HUES48 (cell line): Measurements from ENCODE around the gene SFT2D1.
"Not testable (repeated sequence)": the region's sequence is repeated elsewhere in the genome, so short reads cannot be mapped to it uniquely, and the experiment has no call there.

Experiments
- H3K27ac ChIP-seq: one replicate; pipeline ENCODE4 v1.7.0; 2013; ENCODE audit warnings: low read depth, low read length, inconsistent platforms
- H3K27me3 ChIP-seq: 2 replicates; pipeline ENCODE4 v1.6.1; 2013; ENCODE audit warnings: mild to moderate bottlenecking, low read length; ENCODE audit not compliant: control insufficient read depth, insufficient read depth
- H3K36me3 ChIP-seq: 2 replicates; pipeline ENCODE4 v1.6.1; 2013; ENCODE audit warnings: low read length; ENCODE audit not compliant: control insufficient read depth, insufficient read depth
- H3K4me1 ChIP-seq: 2 replicates; pipeline ENCODE4 v1.6.1; 2013; ENCODE audit warnings: mild to moderate bottlenecking, low read length; ENCODE audit not compliant: control insufficient read depth, insufficient read depth
- H3K4me3 ChIP-seq: 2 replicates; pipeline ENCODE4 v1.5.1; 2013; ENCODE audit warnings: mild to moderate bottlenecking, low read depth, low read length
- H3K9ac ChIP-seq: 2 replicates; pipeline ENCODE4 v1.6.1; 2013; ENCODE audit warnings: mild to moderate bottlenecking, low read depth, low read length, moderate library complexity
- H3K9me3 ChIP-seq: 2 replicates; pipeline ENCODE4 v1.6.1; 2013; ENCODE audit warnings: low read length; ENCODE audit not compliant: control insufficient read depth, insufficient read depth

Gene SFT2D1

GRCh38 chr6:166364456-166364855 is 22.1 kb upstream of the SFT2D1 start:
- Histone ChIP-seq H3K9me3 (no peaks in the 10 kb centered on the region), H3K4me1 (peaks cover 44% of the 10 kb centered on the region), H3K27ac (peak overlapping the region; percentile 95), H3K4me3 (0 out of 2 replicates have a peak overlapping the region, but pooled peaks have one; percentile 43), H3K27me3 (no peaks in the 10 kb centered on the region), H3K9ac (peak overlapping the region; percentile 33; the same call in 1 of the 2 replicates), H3K36me3 (0 out of 2 replicates have a peak, but pooled peaks cover 5% of the 10 kb centered on the region)

GRCh38 chr6:166362427-166362826 is 20.1 kb upstream of the SFT2D1 start:
- H3K36me3 ChIP-seq, H3K9me3 ChIP-seq, H3K9ac ChIP-seq, H3K4me3 ChIP-seq, H3K27ac ChIP-seq, H3K27me3 ChIP-seq: not testable (repeated sequence)
- peaks cover 40% of the 10 kb centered on the region for H3K4me1 ChIP-seq

GRCh38 chr6:166361077-166361429 is 18.7 kb upstream of the SFT2D1 start:
- Histone ChIP-seq H3K4me3 (no peak overlapping the region), H3K36me3 (0 out of 2 replicates have a peak, but pooled peaks cover 5% of the 10 kb centered on the region), H3K9ac (no peak overlapping the region), H3K27ac (no peak overlapping the region), H3K4me1 (peaks cover 26% of the 10 kb centered on the region), H3K27me3 (no peaks in the 10 kb centered on the region), H3K9me3 (no peaks in the 10 kb centered on the region)

GRCh38 chr6:166360243-166361076 is 18.1 kb upstream of the SFT2D1 start:
- Histone ChIP-seq H3K36me3 (0 out of 2 replicates have a peak, but pooled peaks cover 5% of the 10 kb centered on the region), H3K9ac (no peak overlapping the region), H3K4me3 (no peak overlapping the region), H3K27me3 (no peaks in the 10 kb centered on the region), H3K27ac (peak overlapping the region; percentile 14), H3K4me1 (peaks cover 23% of the 10 kb centered on the region), H3K9me3 (no peaks in the 10 kb centered on the region)

- H3K27me3 ChIP-seq, result no peaks in the 10 kb centered on the region; the same call in 1 of the 2 replicates
- no peak overlapping the region for H3K4me3 ChIP-seq
- H3K4me1 ChIP-seq, result peaks cover 17% of the 10 kb centered on the region
- no peak overlapping the region for H3K27ac ChIP-seq
- no peaks in the 10 kb centered on the region for H3K9me3 ChIP-seq
- H3K9ac ChIP-seq, result no peak overlapping the region
- no peaks in the 10 kb centered on the region for H3K36me3 ChIP-seq
Measured at GRCh38 chr6:166355552-166355951, 13.2 kb upstream of the SFT2D1 start.

- no peaks in the 10 kb centered on the region; the same call in 1 of the 2 replicates for H3K27me3 ChIP-seq
- no peak overlapping the region for H3K9ac ChIP-seq
- no peak overlapping the region for H3K4me3 ChIP-seq
- H3K9me3 ChIP-seq, result no peaks in the 10 kb centered on the region
- H3K36me3 ChIP-seq, result no peaks in the 10 kb centered on the region
- H3K4me1 ChIP-seq, result peaks cover 12% of the 10 kb centered on the region; the same call in 1 of the 2 replicates
- no peak overlapping the region for H3K27ac ChIP-seq
Measured at GRCh38 chr6:166354965-166355364, 12.6 kb upstream of the SFT2D1 start.

GRCh38 chr6:166354143-166354542 is 11.8 kb upstream of the SFT2D1 start:
- peaks cover 12% of the 10 kb centered on the region; the same call in 1 of the 2 replicates for H3K4me1 ChIP-seq
- no peak overlapping the region for H3K4me3 ChIP-seq
- no peak overlapping the region for H3K9ac ChIP-seq
- no peak overlapping the region for H3K27ac ChIP-seq
- no peaks in the 10 kb centered on the region for H3K9me3 ChIP-seq
- H3K36me3 ChIP-seq, result no peaks in the 10 kb centered on the region
- H3K27me3 ChIP-seq, result no peaks in the 10 kb centered on the region; the same call in 1 of the 2 replicates

GRCh38 chr6:166353507-166353906 is 11.2 kb upstream of the SFT2D1 start:
- Histone ChIP-seq H3K27ac (no peak overlapping the region), H3K9me3 (no peaks in the 10 kb centered on the region; the same call in 1 of the 2 replicates), H3K4me3 (no peak overlapping the region), H3K9ac (no peak overlapping the region), H3K27me3 (no peaks in the 10 kb centered on the region; the same call in 1 of the 2 replicates), H3K4me1 (peaks cover 12% of the 10 kb centered on the region; the same call in 1 of the 2 replicates), H3K36me3 (no peaks in the 10 kb centered on the region)

- no peak overlapping the region for H3K4me3 ChIP-seq
- no peak overlapping the region for H3K9ac ChIP-seq
- no peaks in the 10 kb centered on the region; the same call in 1 of the 2 replicates for H3K27me3 ChIP-seq
- H3K27ac ChIP-seq, result no peak overlapping the region
- peaks cover 12% of the 10 kb centered on the region; the same call in 1 of the 2 replicates for H3K4me1 ChIP-seq
- no peaks in the 10 kb centered on the region; the same call in 1 of the 2 replicates for H3K9me3 ChIP-seq
- H3K36me3 ChIP-seq, result no peaks in the 10 kb centered on the region
Measured at GRCh38 chr6:166352923-166353322, 10.6 kb upstream of the SFT2D1 start.

- H3K4me3 ChIP-seq, result no peak overlapping the region
- H3K27ac ChIP-seq, result no peak overlapping the region
- no peak overlapping the region for H3K9ac ChIP-seq
- no peaks in the 10 kb centered on the region; the same call in 1 of the 2 replicates for H3K9me3 ChIP-seq
- H3K27me3 ChIP-seq, result no peaks in the 10 kb centered on the region; the same call in 1 of the 2 replicates
- peaks cover 12% of the 10 kb centered on the region; the same call in 1 of the 2 replicates for H3K4me1 ChIP-seq
- no peaks in the 10 kb centered on the region for H3K36me3 ChIP-seq
Measured at GRCh38 chr6:166351715-166352285, 9.5 kb upstream of the SFT2D1 start.
